22Rv1 (cell line): ENCODE results near the gene HECW1.

Source experiments
- CTCF ChIP-seq: fragments of 450-650 bp; IDR thresholded peaks from 2 replicates; pipeline ENCODE4 v1.5.1; 2017; ENCODE audit warnings: mild to moderate bottlenecking
- ZFX ChIP-seq: fragments of 450-650 bp; IDR thresholded peaks from 2 replicates; pipeline ENCODE4 v1.6.1; 2017; ENCODE audit warnings: antibody characterized with exemption, borderline replicate concordance

GRCh38 chr7:43244784-43245183, 132.3 kb downstream of the HECW1 start:
- no peak for TF ChIP-seq CTCF
- TF ChIP-seq ZFX, result no peak
